ENCODE data around the gene BCKDHB.

DNA sequence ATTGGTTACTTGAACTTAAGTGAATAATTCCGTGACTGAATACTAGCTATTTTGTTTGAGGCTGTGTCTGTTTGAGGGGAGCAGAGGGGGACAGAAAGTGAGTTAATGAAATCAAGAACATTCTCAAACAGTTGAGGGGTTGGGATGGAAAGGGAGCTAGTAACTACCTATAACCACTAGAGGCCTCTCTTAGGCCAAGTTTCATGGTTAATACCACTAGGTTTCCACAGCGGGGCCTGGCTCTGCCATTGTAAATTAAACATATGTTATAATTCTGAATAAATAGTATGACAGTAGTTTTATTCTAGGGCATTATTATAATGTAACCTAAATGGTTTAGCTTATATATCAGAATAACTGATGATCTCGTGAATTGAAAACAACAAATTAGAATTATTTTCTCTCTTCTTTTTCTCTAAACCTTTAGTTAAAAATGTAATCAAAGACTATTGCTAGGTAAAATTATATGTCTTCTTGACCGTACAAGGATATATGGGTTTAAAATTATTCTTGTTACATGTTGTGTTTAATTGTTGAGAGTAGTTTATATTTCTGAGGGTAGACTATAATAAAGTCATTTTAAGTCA, 108.1 kb downstream of the BCKDHB start:
- TF ChIP-seq, protein P1, sequence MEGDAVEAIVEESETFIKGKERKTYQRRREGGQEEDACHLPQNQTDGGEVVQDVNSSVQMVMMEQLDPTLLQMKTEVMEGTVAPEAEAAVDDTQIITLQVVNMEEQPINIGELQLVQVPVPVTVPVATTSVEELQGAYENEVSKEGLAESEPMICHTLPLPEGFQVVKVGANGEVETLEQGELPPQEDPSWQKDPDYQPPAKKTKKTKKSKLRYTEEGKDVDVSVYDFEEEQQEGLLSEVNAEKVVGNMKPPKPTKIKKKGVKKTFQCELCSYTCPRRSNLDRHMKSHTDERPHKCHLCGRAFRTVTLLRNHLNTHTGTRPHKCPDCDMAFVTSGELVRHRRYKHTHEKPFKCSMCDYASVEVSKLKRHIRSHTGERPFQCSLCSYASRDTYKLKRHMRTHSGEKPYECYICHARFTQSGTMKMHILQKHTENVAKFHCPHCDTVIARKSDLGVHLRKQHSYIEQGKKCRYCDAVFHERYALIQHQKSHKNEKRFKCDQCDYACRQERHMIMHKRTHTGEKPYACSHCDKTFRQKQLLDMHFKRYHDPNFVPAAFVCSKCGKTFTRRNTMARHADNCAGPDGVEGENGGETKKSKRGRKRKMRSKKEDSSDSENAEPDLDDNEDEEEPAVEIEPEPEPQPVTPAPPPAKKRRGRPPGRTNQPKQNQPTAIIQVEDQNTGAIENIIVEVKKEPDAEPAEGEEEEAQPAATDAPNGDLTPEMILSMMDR (conservative IDR thresholded peaks at IDR 0.05 in 1 of 2, IDR thresholded peaks at IDR 0.05 in 1 of 2; ENCODE audit: extremely low read depth in 1 of 2, insufficient read depth in 1 of 2, low read depth in 1 of 2, low read length in 2 of 2), result peak; percentile 78 to 83
- no peak for TF ChIP-seq EZH2 (IDR thresholded peaks at IDR 0.05; ENCODE audit: borderline replicate concordance, low read length)

Measured in mammary epithelial cell (primary cell).